Activated gamma-delta T cell (primary cell): ENCODE measurements around the gene WFDC1.

Experiments used
- DNase-seq: peaks from one replicate; lab custom pipeline; 2025; lab: John Stamatoyannopoulos, UW

Gene WFDC1

GRCh38 chr16:84302111-84302954, 7.7 kb downstream of the WFDC1 start:
- no peak for DNase-seq

DNA sequence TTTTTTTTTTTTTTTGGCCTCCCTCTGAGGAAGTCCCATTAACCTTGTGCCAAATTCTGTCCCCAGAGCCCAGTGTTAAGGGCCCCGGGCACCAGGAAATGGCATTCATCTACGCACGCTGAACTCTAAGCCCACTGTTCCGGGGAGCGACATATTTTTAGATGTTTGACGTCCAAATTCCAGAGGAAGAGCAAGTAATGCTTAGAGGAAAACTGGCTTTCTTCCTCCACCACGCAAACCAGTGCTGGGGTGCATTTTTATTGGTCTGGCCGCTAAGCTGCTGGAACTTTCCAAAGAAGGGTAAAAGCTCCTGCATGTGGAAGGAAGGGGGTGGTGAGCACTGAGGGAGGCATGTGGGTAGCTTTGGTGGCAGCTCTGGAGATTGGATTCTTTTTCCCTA, 8.3 kb downstream of the WFDC1 start:
- DNase-seq = no peak

- DNase-seq = no peak
Measured at GRCh38 chr16:84303516-84303915, 8.8 kb downstream of the WFDC1 start.

- no peak for DNase-seq
Measured at GRCh38 chr16:84306564-84306963, 11.9 kb downstream of the WFDC1 start.

GRCh38 chr16:84307209-84307954, 12.7 kb downstream of the WFDC1 start:
- DNase-seq = no peak

GRCh38 chr16:84308120-84308519, 13.4 kb downstream of the WFDC1 start:
- DNase-seq = no peak

- no peak for DNase-seq
Measured at GRCh38 chr16:84310642-84311041, 16.0 kb downstream of the WFDC1 start.

DNA sequence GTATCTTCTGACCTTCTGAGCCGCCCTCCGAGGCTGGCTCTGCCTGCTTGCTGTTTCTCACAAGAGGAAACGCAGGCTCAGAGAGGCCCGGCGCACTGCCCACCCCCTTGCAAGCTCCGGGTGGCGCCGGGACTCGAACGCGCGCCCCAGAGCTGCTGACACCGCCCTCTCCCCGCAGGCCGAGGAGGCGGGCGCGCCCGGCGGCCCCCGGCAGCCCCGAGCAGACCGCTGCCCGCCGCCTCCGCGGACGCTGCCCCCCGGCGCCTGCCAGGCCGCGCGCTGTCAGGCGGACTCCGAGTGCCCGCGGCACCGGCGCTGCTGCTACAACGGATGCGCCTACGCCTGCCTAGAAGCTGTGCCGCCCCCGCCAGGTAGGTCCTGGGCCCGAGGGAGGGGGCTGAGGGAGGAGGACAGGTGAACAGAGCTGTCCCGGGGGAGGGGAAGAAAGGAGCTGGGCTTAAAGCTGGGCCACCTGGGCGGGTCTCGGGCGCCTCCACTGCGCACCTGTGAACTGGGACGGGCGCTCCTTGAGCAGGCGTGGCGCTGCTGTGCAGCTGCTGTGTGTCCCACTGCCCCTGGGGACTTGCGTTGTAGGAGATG, 18.2 kb downstream of the WFDC1 start:
- DNase-seq = no peak

DNA sequence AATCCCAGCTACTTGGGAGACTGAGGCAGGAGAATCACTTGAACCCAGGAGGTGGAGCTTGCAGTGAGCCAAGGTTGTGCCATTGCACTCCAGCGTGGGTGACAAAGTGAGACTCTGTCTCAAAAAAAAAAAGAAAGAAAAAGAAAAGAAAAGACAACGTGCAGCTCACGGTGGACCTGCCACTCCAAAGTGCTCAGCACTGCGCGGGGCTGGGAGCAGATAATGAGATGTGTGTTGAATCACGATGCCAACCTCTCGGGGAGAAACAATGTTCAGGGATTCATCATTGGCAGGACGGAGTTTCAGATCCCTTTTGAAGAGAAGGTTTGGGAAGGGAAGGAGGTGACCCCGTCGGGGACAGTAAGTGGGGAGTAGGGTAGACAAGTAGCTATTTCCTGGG, 19.2 kb downstream of the WFDC1 start:
- no peak for DNase-seq

- DNase-seq = no peak
Measured at GRCh38 chr16:84314373-84314772, 19.7 kb downstream of the WFDC1 start.

- DNase-seq = no peak
Measured at GRCh38 chr16:84314814-84315213, 20.1 kb downstream of the WFDC1 start.

DNA sequence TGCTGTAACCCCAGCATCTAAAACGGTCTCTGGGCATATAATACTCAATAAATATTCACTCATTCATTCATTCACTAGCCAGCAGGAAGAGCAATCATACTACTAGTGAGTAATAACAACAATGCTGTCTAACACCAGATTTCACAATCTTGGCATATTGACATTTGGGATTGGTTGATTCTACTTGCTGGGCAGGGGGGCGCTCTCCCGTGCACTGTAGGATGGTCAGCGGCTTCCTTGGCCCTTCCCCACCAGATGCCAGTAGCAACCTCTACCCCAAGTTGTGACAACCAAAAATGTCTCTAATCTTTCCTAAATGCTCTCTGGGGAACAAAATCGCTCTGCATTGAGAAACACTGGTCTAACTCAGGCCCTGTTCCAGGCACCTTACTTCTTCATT, 20.7 kb downstream of the WFDC1 start:
- no peak for DNase-seq

DNA sequence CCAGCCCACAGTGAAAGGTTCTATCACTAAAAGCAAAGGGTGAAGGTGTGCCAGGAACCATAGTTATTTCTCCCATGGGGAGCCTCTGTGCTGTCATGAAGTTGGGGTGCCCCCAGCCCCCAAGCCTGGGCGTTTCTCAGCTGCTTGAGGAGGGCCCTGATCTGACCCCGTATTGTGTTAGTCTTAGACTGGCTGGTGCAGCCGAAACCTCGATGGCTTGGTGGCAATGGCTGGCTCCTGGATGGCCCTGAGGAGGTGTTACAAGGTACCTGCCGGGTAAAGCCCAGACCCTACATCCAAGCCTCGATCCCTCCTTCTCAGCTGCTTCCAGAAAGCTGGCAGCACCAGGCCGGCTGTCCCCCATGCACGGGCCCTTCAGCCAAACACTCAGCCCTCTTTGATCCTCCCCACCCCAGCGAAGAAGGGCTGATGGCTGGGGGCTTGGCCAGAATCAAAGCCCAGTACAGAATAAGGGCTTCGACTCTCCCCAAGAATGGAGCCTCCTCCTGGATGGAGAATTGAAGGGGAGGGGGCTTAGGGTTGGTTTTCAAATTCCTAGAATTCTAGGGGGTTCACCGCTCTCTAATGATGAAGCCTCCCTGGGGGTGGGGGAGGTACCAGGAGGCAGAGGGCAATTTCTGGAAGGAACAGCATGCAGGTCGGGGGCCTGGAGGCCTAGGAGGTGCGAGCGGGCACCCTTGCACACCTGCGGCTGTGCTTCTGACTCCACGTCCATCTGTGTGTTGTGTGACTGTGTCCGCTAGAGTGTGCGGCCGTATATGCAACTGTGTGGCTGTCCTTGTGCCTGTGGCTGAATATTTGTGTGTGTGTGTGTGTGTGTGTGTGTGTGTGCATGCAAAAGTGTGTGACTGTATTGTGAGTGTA, 23.7 kb downstream of the WFDC1 start:
- DNase-seq = no peak

DNA sequence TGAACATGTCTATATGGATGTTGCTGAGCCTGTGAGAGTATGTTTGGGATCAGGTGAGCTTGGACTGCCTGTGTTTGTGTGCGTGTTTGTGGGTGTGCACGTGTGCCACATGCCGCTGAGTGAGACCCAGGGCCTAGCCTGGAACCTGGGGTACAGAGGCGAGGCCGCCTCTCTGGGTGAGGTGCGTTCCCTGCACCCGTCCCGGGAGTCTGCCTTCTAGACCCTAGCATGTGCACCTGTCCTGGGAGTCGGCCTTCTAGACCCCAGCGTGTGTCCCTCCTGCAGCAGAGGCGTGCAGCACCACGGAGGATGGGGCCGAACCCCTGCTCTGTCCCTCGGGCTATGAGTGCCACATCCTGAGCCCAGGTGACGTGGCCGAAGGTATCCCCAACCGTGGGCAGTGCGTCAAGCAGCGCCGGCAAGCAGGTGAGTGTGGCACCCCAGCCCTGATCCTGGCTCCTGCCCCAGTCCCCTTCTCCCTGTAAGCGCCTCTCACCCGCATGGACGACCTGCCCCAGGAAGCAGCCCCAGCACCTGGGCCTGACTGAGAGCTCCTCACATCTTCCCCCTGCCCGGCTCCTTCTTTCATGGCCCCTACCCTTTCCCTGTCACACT, 24.6 kb downstream of the WFDC1 start:
- DNase-seq = no peak

- no peak for DNase-seq
Measured at GRCh38 chr16:84320511-84320910, 25.8 kb downstream of the WFDC1 start.

GRCh38 chr16:84321932-84322331, 27.3 kb downstream of the WFDC1 start:
- no peak for DNase-seq

- DNase-seq = no peak
Measured at GRCh38 chr16:84322749-84323148, 28.1 kb downstream of the WFDC1 start.

- no peak for DNase-seq
Measured at GRCh38 chr16:84323606-84324005, 28.9 kb downstream of the WFDC1 start.

DNA sequence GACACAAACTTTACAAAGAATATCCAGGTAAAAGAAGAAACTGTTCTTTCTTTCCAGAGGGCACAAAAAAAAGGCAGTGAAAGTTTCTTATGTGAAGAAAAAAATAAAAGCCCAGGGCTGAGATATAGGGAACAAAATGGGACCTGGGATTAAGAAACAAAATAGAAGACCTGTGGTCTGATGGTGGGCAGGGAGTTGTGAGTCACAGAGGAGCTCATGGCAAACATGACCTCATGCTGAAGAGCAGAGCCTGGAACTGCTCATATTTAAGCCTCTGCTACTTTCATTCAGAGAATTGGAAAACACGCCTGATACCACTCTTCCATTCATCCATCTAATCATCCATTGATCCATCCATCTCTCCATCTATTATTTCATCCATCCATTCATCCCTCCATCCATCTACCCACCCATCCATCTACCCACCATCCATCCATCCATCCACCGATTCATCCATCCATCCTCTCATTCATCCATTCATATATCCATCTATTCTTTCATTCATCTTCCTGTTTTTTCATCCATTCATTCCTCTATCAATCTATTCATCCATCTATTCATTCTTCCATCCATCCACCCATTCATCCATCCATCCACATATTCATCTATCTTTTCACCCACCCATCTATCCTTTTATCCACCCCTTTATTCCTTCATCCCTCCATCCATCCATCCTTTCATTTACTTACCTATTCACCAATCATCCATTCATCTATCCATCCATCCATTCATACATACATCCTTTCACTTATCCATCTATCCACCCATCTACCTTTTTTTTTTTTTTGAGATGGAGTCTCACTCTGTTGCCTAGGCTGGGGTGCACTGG, 30.0 kb downstream of the WFDC1 start:
- DNase-seq = no peak

- DNase-seq = no peak
Measured at GRCh38 chr16:84326545-84326944, 31.9 kb downstream of the WFDC1 start.
